Measurements from ENCODE around the gene LPO.

GRCh38 chr17:58279016-58279711 is 40.8 kb downstream of the LPO start:
- TF ChIP-seq CTCF (IDR thresholded peaks at IDR 0.05) (no peak), POLR2A (IDR thresholded peaks at IDR 0.05) (no peak)
